ENCODE data around the gene EPS8. TPM values are rescaled to one million over a fixed set of nuclear protein-coding genes. Genes with fewer than 3 reads are reported as not detected.

Gene EPS8
- total RNA-seq, 1 experiment from 2014 or later: 32.0 TPM

GRCh38 chr12:15677726-15678201 lies 111.4 kb downstream of the EPS8 start:
- ATAC-seq (no peak), DNase-seq (ENCODE audit: low read depth, low spot score) (no peak)
- no peak overlapping the region for H3K27ac ChIP-seq (ENCODE audit: low read length)
- no peaks in the 10 kb centered on the region for H3K36me3 ChIP-seq (ENCODE audit: control insufficient read depth, insufficient read depth, low read length)
- intact Hi-C loops (cut with micrococcal nuclease; ENCODE audit: unreplicated experiment): no loop called here
- no TSS peak for BruUV-seq (replicated peaks)
- ChIA-PET POLR2A (no interaction called here), CTCF (interaction anchor here (0.6 kb wide), 1 partner anchor 418 kb away, joined by 3 read pairs; no protein-coding TSS in a partner anchor)
- no peaks in the 10 kb centered on the region for H3K4me1 ChIP-seq (ENCODE audit: control insufficient read depth, insufficient read depth, low read length)
- no peaks in the 10 kb centered on the region for H3K27me3 ChIP-seq (ENCODE audit: control insufficient read depth, insufficient read depth, low read length)
- TF ChIP-seq SIN3A (IDR thresholded peaks at IDR 0.05; ENCODE audit: borderline replicate concordance, insufficient read depth, low read depth, low read length): no peak
- TF ChIP-seq CTCF (IDR thresholded peaks at IDR 0.05): no peak
- no peak for TF ChIP-seq POLR2AphosphoS5 (IDR thresholded peaks at IDR 0.05; ENCODE audit: low read depth, low read length)
- no peaks in the 10 kb centered on the region for H3K9me3 ChIP-seq (ENCODE audit: control insufficient read depth, insufficient read depth, low read depth, low read length)
- H3K4me3 ChIP-seq (ENCODE audit: low read depth in 2 of 2, low read length in 2 of 2): no peak overlapping the region
- in situ Hi-C loops (cut with HindIII; ENCODE audit: low pct_unique_long_range_greater_than_20kb, low sequenced_read_pairs): no loop called here

- in situ Hi-C loops (cut with HindIII; ENCODE audit: low pct_unique_long_range_greater_than_20kb, low sequenced_read_pairs): no loop called here
- Histone ChIP-seq H3K36me3 (ENCODE audit: control insufficient read depth, insufficient read depth, low read length) (no peaks in the 10 kb centered on the region), H3K9me3 (ENCODE audit: control insufficient read depth, insufficient read depth, low read depth, low read length) (no peaks in the 10 kb centered on the region), H3K27ac (ENCODE audit: low read length) (no peak overlapping the region), H3K27me3 (ENCODE audit: control insufficient read depth, insufficient read depth, low read length) (no peaks in the 10 kb centered on the region), H3K4me3 (ENCODE audit: low read depth in 2 of 2, low read length in 2 of 2) (no peak overlapping the region), H3K4me1 (ENCODE audit: control insufficient read depth, insufficient read depth, low read length) (no peaks in the 10 kb centered on the region)
- no TSS peak for BruUV-seq (replicated peaks)
- no peak for DNase-seq (ENCODE audit: low read depth, low spot score)
- no peak for ATAC-seq
- intact Hi-C loops (cut with micrococcal nuclease; ENCODE audit: unreplicated experiment): no loop called here
- ChIA-PET CTCF (no interaction called here), POLR2A (no interaction called here)
- TF ChIP-seq SIN3A (IDR thresholded peaks at IDR 0.05; ENCODE audit: borderline replicate concordance, insufficient read depth, low read depth, low read length) (no peak), REST (IDR thresholded peaks at IDR 0.05; ENCODE audit: insufficient read depth in 1 of 2, low read depth in 2 of 2, low read length in 1 of 2) (no peak), CTCF (IDR thresholded peaks at IDR 0.05) (no peak), POLR2AphosphoS5 (IDR thresholded peaks at IDR 0.05; ENCODE audit: low read depth, low read length) (no peak), TCF7L2 (IDR thresholded peaks at IDR 0.05; ENCODE audit: low read depth, low read length) (no peak)
Measured at GRCh38 chr12:15677228-15677627, 112.0 kb downstream of the EPS8 start.
